GM12878 (cell line): ENCODE measurements around the gene GON4L. TPM values are rescaled to one million over a fixed set of nuclear protein-coding genes. Genes with fewer than 3 reads are reported as not detected.

Source experiments
- ATAC-seq: fragments of 200-7000 bp; cut with Tn5 transposase; 3 replicates; pipeline ENCODE4 v1.9.1; 2020; ENCODE audit warnings: mild to moderate bottlenecking, moderate library complexity
- BruUV-seq: library from RNA; stranded (reverse); fragments of 400-500 nt; replicated peaks from 2 replicates; lab custom pipeline; 2021; lab: Mats Ljungman, UMichigan
- CTCF ChIA-PET: fragments of 300-600 bp; sonication (Branson Sonifier 250); formaldehyde crosslinking; extraction: SDS; loops from one replicate; lab custom pipeline; 2021; ENCODE audit warnings: inconsistent platforms; lab: Yijun Ruan, JAX
- POLR2A ChIA-PET: fragments of 350-600 bp; formaldehyde crosslinking; extraction: SDS; loops from one replicate; lab custom pipeline; 2021; ENCODE audit warnings: inconsistent platforms; lab: Charles Lee
- RAD21 ChIA-PET: fragments of 300-600 bp; sonication (Branson Sonifier 250); formaldehyde crosslinking; loops from one replicate; lab custom pipeline; 2023; ENCODE audit warnings: antibody characterized with exemption; ENCODE audit not compliant: unreplicated experiment; lab: Charles Lee
- SMC1A ChIA-PET: fragments of 300-600 bp; sonication (Branson Sonifier 250); formaldehyde crosslinking; loops from one replicate; lab custom pipeline; 2023; ENCODE audit not compliant: unreplicated experiment, uncharacterized antibody; lab: Charles Lee
- DNase-seq: peaks from one replicate; pipeline ENCODE4 v3.0.0-alpha.2; 2011; ENCODE audit warnings: low read depth, low spot score
- FAIRE-seq: peaks from 3 replicates; lab custom pipeline; 2011; peaks lifted over from hg19 to GRCh38; lab: Jason Lieb, UNC
- H2AFZ ChIP-seq: 2 replicates; pipeline ENCODE4 v1.6.0; 2011; ENCODE audit warnings: low read depth, low read length, control low read depth; ENCODE audit not compliant: control insufficient read depth
- H3K27ac ChIP-seq: 2 replicates; pipeline ENCODE4 v1.5.1; 2011; ENCODE audit warnings: control low read depth; ENCODE audit not compliant: control insufficient read depth, insufficient read depth
- H3K27me3 ChIP-seq, 2 experiments: replicated peaks in 1 of 2; 2 replicates each; pipeline versions ENCODE4 v1.6.0 to v1.6.1; 2011; ENCODE audit warnings: low read length in 1 of 2; ENCODE audit not compliant: control insufficient read depth in 2 of 2, insufficient read depth in 2 of 2
- H3K36me3 ChIP-seq, 2 experiments: 2 replicates each; pipeline ENCODE4 v1.5.1; 2011; ENCODE audit warnings: low read length in 1 of 2; ENCODE audit not compliant: control insufficient read depth in 2 of 2, insufficient read depth in 2 of 2
- H3K4me1 ChIP-seq: 2 replicates; pipeline ENCODE4 v1.6.1; 2011; ENCODE audit warnings: mild to moderate bottlenecking, low read length, moderate library complexity, mixed read lengths; ENCODE audit not compliant: control insufficient read depth, insufficient read depth
- H3K4me2 ChIP-seq: 2 replicates; pipeline ENCODE4 v1.6.0; 2011; ENCODE audit warnings: control low read depth; ENCODE audit not compliant: control insufficient read depth, insufficient read depth
- H3K4me3 ChIP-seq: fragments of 200-600 bp; sonication (generic); 2 replicates; pipeline ENCODE4 v1.5.1; 2016
- H3K79me2 ChIP-seq: 2 replicates; pipeline ENCODE4 v1.6.0; 2011; ENCODE audit warnings: low read length; ENCODE audit not compliant: control insufficient read depth, insufficient read depth
- H3K9ac ChIP-seq: 2 replicates; pipeline ENCODE4 v1.8.0; 2011; ENCODE audit warnings: low read length, control low read depth, mixed read lengths; ENCODE audit not compliant: control insufficient read depth, insufficient read depth
- H3K9me3 ChIP-seq: replicated peaks from 3 replicates; pipeline ENCODE4 v1.5.1; 2011; ENCODE audit warnings: mild to moderate bottlenecking, low read length; ENCODE audit not compliant: control insufficient read depth, insufficient read depth
- H4K20me1 ChIP-seq: 2 replicates; pipeline ENCODE4 v1.6.0; 2011; ENCODE audit not compliant: control insufficient read depth, insufficient read depth
- CREM ChIP-seq: IDR thresholded peaks from 2 replicates; pipeline ENCODE4 v1.6.1; 2014; ENCODE audit warnings: antibody characterized with exemption, low read depth
- JUNB ChIP-seq: IDR thresholded peaks from 2 replicates; pipeline ENCODE4 v1.6.1; 2016; ENCODE audit warnings: antibody characterized with exemption, mild to moderate bottlenecking
- NR2C1 ChIP-seq: fragments of 450-650 bp; IDR thresholded peaks from 2 replicates; pipeline ENCODE4 v1.6.1; 2017; ENCODE audit warnings: antibody characterized with exemption, mild to moderate bottlenecking, moderate library complexity
- NR2C2 ChIP-seq: IDR thresholded peaks from 2 replicates; pipeline ENCODE4 v1.6.1; 2011; ENCODE audit warnings: borderline replicate concordance, low read depth; ENCODE audit not compliant: control insufficient read depth, insufficient read length
- PAX8 ChIP-seq: fragments of 450-650 bp; IDR thresholded peaks from 2 replicates; pipeline ENCODE4 v1.6.1; 2017; ENCODE audit warnings: mild to moderate bottlenecking, moderate library complexity
- WGBS: methylation state at CpG from one replicate; pipeline ENCODE4 v1.1.6; 2016; ENCODE audit warnings: low lambda C conversion rate; ENCODE audit not compliant: insufficient replicate concordance, insufficient coverage; ENCODE audit errors: missing lambda C conversion rate; 5-methylcytosine and 5-hydroxymethylcytosine counted together
- in situ Hi-C: fragments of 300-500 bp; cut with MboI; formaldehyde crosslinking; loops from 9 replicates; pipeline ENCODE4 v1.14.3; 2018; ENCODE audit warnings: mixed read lengths
- intact Hi-C: fragments of 100-400 bp; cut with micrococcal nuclease; formaldehyde crosslinking; loops from one replicate; pipeline ENCODE4 v1.14.2; 2022; ENCODE audit not compliant: unreplicated experiment
- polyA plus RNA-seq, 11 experiments: library from polyadenylated mRNA; depleted of rRNA in 4 of 11; unstranded in 6 of 11; stranded (reverse) in 5 of 11; fragments of >200 nt; fragmentation: Nextera tagmentation in 4 of 11; fragmentation: Illumina TruSeq in 1 of 11; extraction: Ambion mirVana in 4 of 11; extraction: Trizol in 1 of 11; gene quantifications; 1 replicate in 1 of 11; 2 replicates in 10 of 11; pipeline versions ENCODE4 v1.2.1 to v1.2.3, GENCODE V29; 2011 to 2016; ENCODE audit warnings: inconsistent platforms in 2 of 11, missing spikeins in 2 of 11, low read depth in 1 of 11
- total RNA-seq, 4 experiments: library from RNA; depleted of rRNA in 3 of 4; stranded (reverse); fragments of >200 nt in 3 of 4; fragmentation: Illumina TruSeq in 1 of 4; extraction: Trizol in 1 of 4; gene quantifications; 2 replicates each; pipeline versions ENCODE4 v1.2.1 to v1.2.3, GENCODE V29; 2013 to 2021
- TF ChIP-seq, protein P1 (sequence below): fragments of 450-650 bp; IDR thresholded peaks from 2 replicates; pipeline ENCODE4 v1.6.1; 2018; ENCODE audit warnings: borderline replicate concordance, mild to moderate bottlenecking; ENCODE audit not compliant: partially characterized antibody
- TF ChIP-seq, protein P2 (sequence below): fragments of 450-650 bp; formaldehyde crosslinking; IDR thresholded peaks from 2 replicates; pipeline ENCODE4 v1.5.0; 2022; ENCODE audit warnings: mild to moderate bottlenecking, missing genetic modification characterization
- TF ChIP-seq, protein P3 (sequence below): fragments of 150-350 bp; IDR thresholded peaks from 2 replicates; pipeline ENCODE4 v1.6.1; 2016; ENCODE audit warnings: low read depth, low read length
- TF ChIP-seq, protein P4 (sequence below): IDR thresholded peaks from 2 replicates; pipeline ENCODE4 v1.6.1; 2012; ENCODE audit warnings: low read depth, low read length, improper control_type of control experiment

GON4L gene
- total and polyA plus RNA-seq, 10 of the 15 experiments (the other 5 are each of a cell fraction or from before 2014, with no cell fraction given), result 17.7 to 40.7 (median 28.0) TPM

DNA sequence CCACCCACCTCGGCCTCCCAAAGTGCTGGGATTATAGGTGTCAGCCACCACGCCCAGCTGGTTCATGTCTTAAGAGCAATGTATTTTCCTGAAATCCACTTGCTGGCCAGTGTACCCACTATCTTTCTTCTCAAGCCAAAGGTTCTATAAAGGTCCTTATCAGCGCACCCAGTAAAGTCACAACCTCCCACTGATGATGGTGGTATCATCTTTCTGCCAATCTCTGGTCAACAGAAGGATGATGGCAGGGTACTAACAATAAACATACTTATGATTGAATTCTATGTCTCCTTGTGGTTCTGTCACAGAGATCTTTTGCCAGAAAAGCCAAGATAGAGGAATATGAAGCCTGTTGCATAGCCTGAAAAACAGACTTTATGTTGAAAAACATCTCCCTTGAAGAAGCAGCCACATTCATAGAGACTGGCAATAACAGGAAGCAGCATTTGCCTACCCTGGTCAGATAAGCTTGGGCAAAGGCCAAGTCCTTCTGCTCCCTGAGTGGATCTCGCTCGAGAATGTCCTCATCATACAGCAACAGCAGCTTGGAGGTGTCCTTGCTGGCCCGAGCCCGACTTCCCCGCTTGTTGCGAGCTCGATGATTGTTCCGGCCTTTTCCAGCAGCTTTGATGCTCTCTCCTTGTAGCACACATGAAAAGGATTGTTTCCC lies 95.1 kb downstream of the GON4L start:
- DNase-seq (no peak), FAIRE-seq (no peak), ATAC-seq (no peak)
- Histone ChIP-seq H3K36me3 (peaks cover 6 to 21% of the 10 kb centered on the region in 2 experiments), H3K9me3 (no peaks in the 10 kb centered on the region), H3K27me3 (no peaks in the 10 kb centered on the region), H3K4me3 (no peak overlapping the region), H3K4me1 (no peaks in the 10 kb centered on the region), H4K20me1 (no peaks in the 10 kb centered on the region), H3K27ac (no peak overlapping the region), H3K79me2 (no peaks in the 10 kb centered on the region), H3K4me2 (no peak overlapping the region), H3K9ac (no peak overlapping the region), H2AFZ (no peak overlapping the region)
- SMC1A ChIA-PET, result interaction anchor here (0.7 kb wide), 1 partner anchor 252 kb away, joined by 3 read pairs; no protein-coding TSS in a partner anchor
- RAD21 ChIA-PET, result no interaction called here
- POLR2A ChIA-PET, result no interaction called here
- in situ Hi-C loops, result no loop called here
- WGBS, result 88% methylated on average over 11 of the region's 11 CpGs
- BruUV-seq, result no TSS peak
- CTCF ChIA-PET, result no interaction called here
- TF ChIP-seq CREM (no peak), JUNB (no peak), NR2C2 (no peak), PAX8 (no peak), NR2C1 (no peak)
- TF ChIP-seq, protein P1, sequence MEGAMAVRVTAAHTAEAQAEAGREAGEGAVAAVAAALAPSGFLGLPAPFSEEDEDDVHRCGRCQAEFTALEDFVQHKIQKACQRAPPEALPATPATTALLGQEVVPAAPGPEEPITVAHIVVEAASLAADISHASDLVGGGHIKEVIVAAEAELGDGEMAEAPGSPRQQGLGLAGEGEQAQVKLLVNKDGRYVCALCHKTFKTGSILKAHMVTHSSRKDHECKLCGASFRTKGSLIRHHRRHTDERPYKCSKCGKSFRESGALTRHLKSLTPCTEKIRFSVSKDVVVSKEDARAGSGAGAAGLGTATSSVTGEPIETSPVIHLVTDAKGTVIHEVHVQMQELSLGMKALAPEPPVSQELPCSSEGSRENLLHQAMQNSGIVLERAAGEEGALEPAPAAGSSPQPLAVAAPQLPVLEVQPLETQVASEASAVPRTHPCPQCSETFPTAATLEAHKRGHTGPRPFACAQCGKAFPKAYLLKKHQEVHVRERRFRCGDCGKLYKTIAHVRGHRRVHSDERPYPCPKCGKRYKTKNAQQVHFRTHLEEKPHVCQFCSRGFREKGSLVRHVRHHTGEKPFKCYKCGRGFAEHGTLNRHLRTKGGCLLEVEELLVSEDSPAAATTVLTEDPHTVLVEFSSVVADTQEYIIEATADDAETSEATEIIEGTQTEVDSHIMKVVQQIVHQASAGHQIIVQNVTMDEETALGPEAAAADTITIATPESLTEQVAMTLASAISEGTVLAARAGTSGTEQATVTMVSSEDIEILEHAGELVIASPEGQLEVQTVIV, result no peak
- TF ChIP-seq, protein P2, sequence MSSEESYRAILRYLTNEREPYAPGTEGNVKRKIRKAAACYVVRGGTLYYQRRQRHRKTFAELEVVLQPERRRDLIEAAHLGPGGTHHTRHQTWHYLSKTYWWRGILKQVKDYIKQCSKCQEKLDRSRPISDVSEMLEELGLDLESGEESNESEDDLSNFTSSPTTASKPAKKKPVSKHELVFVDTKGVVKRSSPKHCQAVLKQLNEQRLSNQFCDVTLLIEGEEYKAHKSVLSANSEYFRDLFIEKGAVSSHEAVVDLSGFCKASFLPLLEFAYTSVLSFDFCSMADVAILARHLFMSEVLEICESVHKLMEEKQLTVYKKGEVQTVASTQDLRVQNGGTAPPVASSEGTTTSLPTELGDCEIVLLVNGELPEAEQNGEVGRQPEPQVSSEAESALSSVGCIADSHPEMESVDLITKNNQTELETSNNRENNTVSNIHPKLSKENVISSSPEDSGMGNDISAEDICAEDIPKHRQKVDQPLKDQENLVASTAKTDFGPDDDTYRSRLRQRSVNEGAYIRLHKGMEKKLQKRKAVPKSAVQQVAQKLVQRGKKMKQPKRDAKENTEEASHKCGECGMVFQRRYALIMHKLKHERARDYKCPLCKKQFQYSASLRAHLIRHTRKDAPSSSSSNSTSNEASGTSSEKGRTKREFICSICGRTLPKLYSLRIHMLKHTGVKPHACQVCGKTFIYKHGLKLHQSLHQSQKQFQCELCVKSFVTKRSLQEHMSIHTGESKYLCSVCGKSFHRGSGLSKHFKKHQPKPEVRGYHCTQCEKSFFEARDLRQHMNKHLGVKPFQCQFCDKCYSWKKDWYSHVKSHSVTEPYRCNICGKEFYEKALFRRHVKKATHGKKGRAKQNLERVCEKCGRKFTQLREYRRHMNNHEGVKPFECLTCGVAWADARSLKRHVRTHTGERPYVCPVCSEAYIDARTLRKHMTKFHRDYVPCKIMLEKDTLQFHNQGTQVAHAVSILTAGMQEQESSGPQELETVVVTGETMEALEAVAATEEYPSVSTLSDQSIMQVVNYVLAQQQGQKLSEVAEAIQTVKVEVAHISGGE, result no peak
- TF ChIP-seq, protein P3, sequence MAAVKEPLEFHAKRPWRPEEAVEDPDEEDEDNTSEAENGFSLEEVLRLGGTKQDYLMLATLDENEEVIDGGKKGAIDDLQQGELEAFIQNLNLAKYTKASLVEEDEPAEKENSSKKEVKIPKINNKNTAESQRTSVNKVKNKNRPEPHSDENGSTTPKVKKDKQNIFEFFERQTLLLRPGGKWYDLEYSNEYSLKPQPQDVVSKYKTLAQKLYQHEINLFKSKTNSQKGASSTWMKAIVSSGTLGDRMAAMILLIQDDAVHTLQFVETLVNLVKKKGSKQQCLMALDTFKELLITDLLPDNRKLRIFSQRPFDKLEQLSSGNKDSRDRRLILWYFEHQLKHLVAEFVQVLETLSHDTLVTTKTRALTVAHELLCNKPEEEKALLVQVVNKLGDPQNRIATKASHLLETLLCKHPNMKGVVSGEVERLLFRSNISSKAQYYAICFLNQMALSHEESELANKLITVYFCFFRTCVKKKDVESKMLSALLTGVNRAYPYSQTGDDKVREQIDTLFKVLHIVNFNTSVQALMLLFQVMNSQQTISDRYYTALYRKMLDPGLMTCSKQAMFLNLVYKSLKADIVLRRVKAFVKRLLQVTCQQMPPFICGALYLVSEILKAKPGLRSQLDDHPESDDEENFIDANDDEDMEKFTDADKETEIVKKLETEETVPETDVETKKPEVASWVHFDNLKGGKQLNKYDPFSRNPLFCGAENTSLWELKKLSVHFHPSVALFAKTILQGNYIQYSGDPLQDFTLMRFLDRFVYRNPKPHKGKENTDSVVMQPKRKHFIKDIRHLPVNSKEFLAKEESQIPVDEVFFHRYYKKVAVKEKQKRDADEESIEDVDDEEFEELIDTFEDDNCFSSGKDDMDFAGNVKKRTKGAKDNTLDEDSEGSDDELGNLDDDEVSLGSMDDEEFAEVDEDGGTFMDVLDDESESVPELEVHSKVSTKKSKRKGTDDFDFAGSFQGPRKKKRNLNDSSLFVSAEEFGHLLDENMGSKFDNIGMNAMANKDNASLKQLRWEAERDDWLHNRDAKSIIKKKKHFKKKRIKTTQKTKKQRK, result no peak
- TF ChIP-seq, protein P4, sequence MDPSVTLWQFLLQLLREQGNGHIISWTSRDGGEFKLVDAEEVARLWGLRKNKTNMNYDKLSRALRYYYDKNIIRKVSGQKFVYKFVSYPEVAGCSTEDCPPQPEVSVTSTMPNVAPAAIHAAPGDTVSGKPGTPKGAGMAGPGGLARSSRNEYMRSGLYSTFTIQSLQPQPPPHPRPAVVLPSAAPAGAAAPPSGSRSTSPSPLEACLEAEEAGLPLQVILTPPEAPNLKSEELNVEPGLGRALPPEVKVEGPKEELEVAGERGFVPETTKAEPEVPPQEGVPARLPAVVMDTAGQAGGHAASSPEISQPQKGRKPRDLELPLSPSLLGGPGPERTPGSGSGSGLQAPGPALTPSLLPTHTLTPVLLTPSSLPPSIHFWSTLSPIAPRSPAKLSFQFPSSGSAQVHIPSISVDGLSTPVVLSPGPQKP, result no peak
- intact Hi-C loops, result no loop called here
